Activated CD8-positive, alpha-beta T cell treated with anti-CD3 and anti-CD28 coated beads, Interleukin-2, amount 10 ng/mL, durations not matched to agents 7 days and 5 days (primary cell): ENCODE results near the gene SLC1A6. TPM values are rescaled to one million over a fixed set of nuclear protein-coding genes. Genes with fewer than 3 reads are reported as not detected.

Source experiments
- total RNA-seq, 2 experiments: library from RNA; stranded (reverse); gene quantifications; one replicate each; pipeline ENCODE4 v1.2.3, GENCODE V29; 2021

Gene SLC1A6
- total RNA-seq, 2 experiments from 2014 or later: not detected

Other genes starting within 250 kb of the SLC1A6 start
- gene ADGRE2, start 201.3 kb downstream of the SLC1A6 start, total RNA-seq: under 1 TPM; 0.21 to 0.29 TPM
- not detected for gene OR7A5, start 144.7 kb downstream of the SLC1A6 start, total RNA-seq
- gene OR7C1, start 144.7 kb downstream of the SLC1A6 start, total RNA-seq: not detected
- not detected for gene OR7A10, start 130.9 kb downstream of the SLC1A6 start, total RNA-seq
- not detected for gene OR7A17, start 93.7 kb downstream of the SLC1A6 start, total RNA-seq
- gene OR7C2, start 38.4 kb downstream of the SLC1A6 start, total RNA-seq: not detected
- gene CASP14, start 69.6 kb upstream of the SLC1A6 start, total RNA-seq: not detected
- gene OR1I1, start 102.3 kb upstream of the SLC1A6 start, total RNA-seq: not detected
- gene SYDE1, start 127.5 kb upstream of the SLC1A6 start, total RNA-seq: under 1 TPM in 1 of 2 experiments, not detected in 1; 0.13 TPM
- not detected for gene NOTCH3, start 221.1 kb upstream of the SLC1A6 start, total RNA-seq